Measurements from ENCODE around the gene DND1.

- no peak for TF ChIP-seq CTCF (IDR thresholded peaks at IDR 0.05)
- no peak for TF ChIP-seq POLR2A (IDR thresholded peaks at IDR 0.05)
Measured at GRCh38 chr5:140713562-140714094, 40.3 kb upstream of the DND1 start.

All from right lobe of liver (tissue), 4 donors.